MG63 (cell line): ENCODE data around the gene TRPC4AP. TPM values are rescaled to one million over a fixed set of nuclear protein-coding genes. Genes with fewer than 3 reads are reported as not detected.
A peak's percentile ranks its signal among the peaks of the same experiment; 100 is the strongest.

ENCODE experiments used
- DNase-seq: peaks from one replicate; pipeline ENCODE4 v3.0.0-alpha.2; 2020
- H3K27me3 ChIP-seq: fragments of 250-450 bp; sonication (Bioruptor Pico); 2 replicates; pipeline ENCODE4 v1.5.1; 2020; ENCODE audit warnings: mild to moderate bottlenecking, moderate library complexity
- H3K36me3 ChIP-seq: fragments of 250-450 bp; sonication (Bioruptor Pico); 2 replicates; pipeline ENCODE4 v1.5.1; 2020; ENCODE audit warnings: mild to moderate bottlenecking, moderate library complexity
- H3K4me3 ChIP-seq: fragments of 250-450 bp; sonication (Bioruptor Pico); 2 replicates; pipeline ENCODE4 v1.5.1; 2020; ENCODE audit warnings: mild to moderate bottlenecking, moderate library complexity
- H3K9me3 ChIP-seq: fragments of 250-450 bp; sonication (Bioruptor Pico); 2 replicates; pipeline ENCODE4 v1.5.1; 2020; ENCODE audit warnings: mild to moderate bottlenecking, moderate library complexity
- total RNA-seq: library from RNA; depleted of rRNA; stranded (reverse); fragments of >200 nt; shearing (Covaris generic); gene quantifications from 2 replicates; pipeline ENCODE4 v1.2.3, GENCODE V29; 2014; ENCODE audit warnings: low replicate concordance

TRPC4AP gene
- total RNA-seq, 1 experiment from 2014 or later: 97.7 TPM

DNA sequence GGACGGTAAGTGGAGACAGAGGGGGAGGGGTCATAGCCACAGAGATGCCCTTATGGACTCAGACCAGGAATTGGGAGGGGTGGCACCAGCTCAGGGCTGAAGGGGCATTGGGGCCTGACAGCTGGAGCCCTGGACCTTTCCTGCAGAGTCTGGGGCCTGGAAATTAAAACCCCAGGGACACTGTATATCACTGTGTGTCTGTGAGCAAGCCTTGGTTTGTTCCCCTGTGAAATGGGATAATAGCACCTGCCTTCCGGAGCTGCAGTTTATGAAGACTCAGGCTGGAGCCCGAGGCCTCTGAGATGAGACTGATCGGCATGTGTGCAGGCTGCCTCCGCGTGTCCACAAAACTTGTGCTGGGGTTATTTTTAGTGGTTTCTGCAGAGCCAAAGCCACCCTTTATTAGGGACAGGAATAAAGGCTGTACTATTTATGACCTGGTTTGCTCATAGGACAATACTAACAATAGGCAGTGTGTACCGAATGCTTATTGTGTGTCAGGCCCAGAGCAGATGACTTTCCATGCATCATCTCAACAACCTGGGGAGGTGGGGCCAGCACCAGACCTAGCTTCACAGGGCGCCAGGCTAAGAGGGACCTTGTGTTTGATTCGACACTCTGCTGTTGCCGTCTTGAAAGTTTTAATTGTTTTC lies 114.4 kb downstream of the TRPC4AP start:
- no peak for DNase-seq

DNA sequence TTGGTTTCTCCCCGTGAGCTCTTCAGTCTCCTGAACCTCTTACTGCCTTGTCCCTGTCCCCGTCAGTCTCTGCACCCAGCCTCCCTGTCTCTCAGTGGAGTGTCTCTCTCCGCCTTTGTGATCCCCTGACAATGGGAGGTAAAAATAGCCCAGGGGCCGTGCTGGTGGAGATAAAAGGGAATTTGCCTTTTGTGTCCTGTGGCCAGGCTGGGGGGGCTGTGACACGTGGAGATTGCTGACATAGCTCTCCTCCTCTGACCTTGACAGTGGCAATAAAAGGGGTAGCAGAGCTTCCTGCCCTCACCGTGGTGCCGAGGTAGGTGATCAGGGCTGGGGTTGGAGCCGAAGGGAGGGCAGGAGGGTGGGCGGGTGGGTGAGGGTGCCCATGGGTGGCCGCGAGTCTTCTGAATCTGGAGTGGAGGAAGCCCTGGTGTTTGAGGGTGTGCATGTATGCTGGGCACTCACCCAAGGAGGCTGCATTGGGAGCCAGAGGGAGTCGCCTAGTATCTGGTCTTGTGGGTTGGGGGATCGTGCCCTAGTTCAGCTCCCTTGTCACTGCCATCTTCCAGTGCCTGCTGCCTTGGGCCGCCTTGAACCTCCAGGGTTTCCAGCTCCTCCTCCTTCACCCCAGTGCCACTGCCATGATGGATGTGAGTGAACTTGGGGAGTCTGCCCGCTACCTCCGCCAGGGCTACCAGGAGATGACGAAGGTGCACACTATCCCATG lies 115.1 kb downstream of the TRPC4AP start:
- H3K27me3 ChIP-seq: peaks cover 11% of the 10 kb centered on the region
- H3K4me3 ChIP-seq: no peak overlapping the region
- H3K36me3 ChIP-seq: no peaks in the 10 kb centered on the region
- no peaks in the 10 kb centered on the region for H3K9me3 ChIP-seq
- DNase-seq: no peak

More for the DNA sequence above, 114.4 kb downstream of the TRPC4AP start:
- Histone ChIP-seq H3K36me3 (no peaks in the 10 kb centered on the region), H3K27me3 (peaks cover 11% of the 10 kb centered on the region), H3K9me3 (no peaks in the 10 kb centered on the region), H3K4me3 (no peak overlapping the region)

DNA sequence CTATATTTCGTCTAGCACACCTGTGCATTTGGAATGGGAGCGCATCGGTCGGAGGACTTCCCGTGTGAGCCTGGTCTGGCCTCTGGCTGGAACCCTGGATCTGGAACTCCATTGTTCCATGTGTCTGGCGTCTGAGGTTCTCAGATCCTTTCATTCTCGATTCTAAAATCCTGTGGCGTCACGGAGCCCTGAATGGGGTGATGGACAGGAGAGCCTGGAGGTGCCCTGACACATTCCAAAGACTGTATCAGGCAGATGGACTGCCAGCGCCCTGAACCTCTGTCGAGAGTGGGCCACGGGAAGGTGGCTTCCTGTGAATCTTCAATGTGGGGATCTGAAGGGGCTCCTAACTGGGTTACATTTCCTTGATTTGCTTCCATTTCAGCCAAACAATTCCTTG lies 116.3 kb downstream of the TRPC4AP start:
- H3K27me3 ChIP-seq: peaks cover 11% of the 10 kb centered on the region
- no peaks in the 10 kb centered on the region for H3K36me3 ChIP-seq
- DNase-seq: no peak
- H3K4me3 ChIP-seq: no peak overlapping the region
- H3K9me3 ChIP-seq: no peaks in the 10 kb centered on the region

DNA sequence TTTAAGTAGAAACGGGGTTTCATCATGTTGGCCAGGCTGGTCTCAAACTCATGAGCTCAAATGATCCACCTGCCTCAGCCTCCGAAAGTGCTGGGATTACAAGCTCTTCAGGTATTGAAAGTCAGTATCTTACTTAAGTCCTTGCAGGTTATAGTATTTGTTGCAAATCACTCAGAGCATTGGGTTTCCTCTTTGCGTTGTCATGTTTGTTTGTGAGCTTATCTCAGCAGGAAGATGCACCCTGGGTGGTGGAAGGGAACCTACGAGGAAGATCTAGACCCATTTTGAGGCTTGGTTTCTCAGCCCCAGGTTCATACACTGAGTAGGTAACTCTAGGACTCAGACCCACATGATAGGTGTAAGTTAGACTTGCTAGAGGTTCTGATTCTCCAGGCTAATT lies 118.4 kb downstream of the TRPC4AP start:
- no peaks in the 10 kb centered on the region for H3K9me3 ChIP-seq
- H3K27me3 ChIP-seq: peaks cover 11% of the 10 kb centered on the region
- no peak overlapping the region for H3K4me3 ChIP-seq
- H3K36me3 ChIP-seq: no peaks in the 10 kb centered on the region
- DNase-seq: no peak

DNA sequence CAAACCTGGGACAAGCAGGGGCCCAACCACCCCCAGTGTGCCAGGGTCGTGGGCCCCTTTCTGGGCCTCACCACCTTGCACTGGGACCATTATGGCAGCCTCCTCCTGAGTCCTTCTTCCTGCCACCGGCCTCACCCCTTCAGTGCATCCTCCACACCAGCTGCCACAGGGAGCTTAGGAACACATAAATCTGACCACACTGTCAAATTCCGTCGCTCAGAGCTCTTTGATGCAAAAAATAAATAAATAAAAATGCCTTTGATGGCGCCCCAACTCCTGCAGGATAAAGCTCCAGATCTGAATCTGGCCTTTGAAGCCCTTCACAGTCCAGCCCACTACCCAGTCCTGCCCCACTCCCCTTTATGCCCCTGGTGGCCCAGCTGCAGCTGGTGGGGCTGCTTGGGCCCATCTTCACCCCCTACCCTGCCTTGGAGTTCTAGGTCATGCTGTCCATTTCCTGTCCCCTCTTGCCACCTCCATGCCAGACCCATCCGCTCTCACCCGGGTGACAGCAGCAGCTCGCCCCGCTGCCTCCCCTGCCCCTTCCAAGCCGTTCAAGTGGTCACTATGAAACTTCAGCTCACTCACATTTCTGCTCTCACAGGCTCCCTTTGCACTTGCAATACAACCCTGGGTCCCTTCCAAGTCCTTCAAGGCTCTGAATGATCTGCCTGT lies 120.9 kb downstream of the TRPC4AP start:
- H3K4me3 ChIP-seq: no peak overlapping the region
- no peaks in the 10 kb centered on the region for H3K36me3 ChIP-seq
- no peak for DNase-seq
- H3K27me3 ChIP-seq: peaks cover 11% of the 10 kb centered on the region
- H3K9me3 ChIP-seq: no peaks in the 10 kb centered on the region

DNA sequence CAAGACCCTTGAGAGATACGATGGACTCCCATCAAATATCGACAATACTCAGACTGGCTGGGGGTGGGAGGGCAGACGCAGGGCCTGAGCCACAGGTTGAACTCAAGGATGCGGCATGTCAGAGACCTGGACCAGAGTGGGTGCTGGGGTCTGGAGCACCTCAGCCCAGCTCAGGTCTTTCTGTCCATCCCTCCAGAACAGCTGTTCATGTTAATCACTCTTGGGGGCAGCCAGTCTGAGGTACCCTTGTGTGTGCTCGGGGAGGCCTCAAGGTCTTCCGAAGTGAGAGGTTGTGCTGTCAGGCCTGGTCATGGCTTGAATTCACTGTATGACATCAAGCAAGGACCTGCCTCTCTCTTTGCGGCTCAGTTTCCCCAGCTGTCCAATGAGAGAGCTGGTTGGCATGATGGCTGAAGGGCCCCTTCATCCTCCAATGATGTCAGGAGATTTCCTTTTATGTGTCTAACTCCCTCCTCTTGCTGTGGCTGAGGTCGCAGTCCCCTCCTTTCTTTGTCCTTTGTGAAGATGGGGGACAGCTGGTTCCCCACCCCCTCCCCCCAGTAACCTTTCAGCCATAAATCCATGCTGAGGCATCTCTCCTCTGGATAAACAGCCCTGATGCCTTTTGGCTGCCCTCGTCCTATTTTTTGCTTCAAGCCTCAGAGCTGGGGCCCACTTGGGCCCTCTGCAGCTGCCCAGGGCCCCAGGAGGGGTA lies 121.6 kb downstream of the TRPC4AP start:
- H3K9me3 ChIP-seq: no peaks in the 10 kb centered on the region
- no peak for DNase-seq
- H3K27me3 ChIP-seq: peaks cover 11% of the 10 kb centered on the region
- no peaks in the 10 kb centered on the region for H3K36me3 ChIP-seq
- no peak overlapping the region for H3K4me3 ChIP-seq

DNA sequence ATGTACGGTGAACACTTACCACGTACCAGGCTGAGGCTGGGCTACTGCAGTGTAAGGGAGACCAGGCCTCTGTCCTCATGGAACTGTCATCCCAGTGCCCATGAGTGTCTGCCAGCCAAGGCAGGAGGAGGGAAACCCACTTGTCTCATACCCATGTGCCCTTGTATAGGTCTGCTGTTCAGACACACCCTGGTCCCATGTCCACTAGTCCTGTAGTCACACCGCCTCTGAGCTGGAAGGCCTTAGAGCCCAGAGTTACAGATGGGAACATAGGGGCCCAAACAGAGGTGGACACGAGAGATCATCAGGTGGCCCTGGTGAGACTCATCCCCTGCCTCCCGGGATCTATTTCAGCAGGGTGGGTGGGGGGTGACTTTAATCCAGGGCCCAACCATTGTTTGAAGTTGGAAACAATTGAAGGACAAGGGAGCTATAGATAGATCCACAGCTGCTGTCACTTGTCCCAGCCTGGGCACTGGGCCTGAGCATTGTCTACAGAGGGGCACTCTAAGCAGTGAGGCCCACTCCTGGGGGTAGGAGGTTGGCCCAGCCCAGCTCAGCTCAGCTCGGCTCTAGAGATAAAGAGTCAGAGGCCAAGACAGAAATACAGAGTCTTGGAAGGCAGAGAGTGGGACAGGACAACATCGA lies 122.3 kb downstream of the TRPC4AP start:
- peaks cover 9% of the 10 kb centered on the region for H3K27me3 ChIP-seq
- H3K36me3 ChIP-seq: no peaks in the 10 kb centered on the region
- H3K9me3 ChIP-seq: no peaks in the 10 kb centered on the region
- H3K4me3 ChIP-seq: no peak overlapping the region
- DNase-seq: no peak

DNA sequence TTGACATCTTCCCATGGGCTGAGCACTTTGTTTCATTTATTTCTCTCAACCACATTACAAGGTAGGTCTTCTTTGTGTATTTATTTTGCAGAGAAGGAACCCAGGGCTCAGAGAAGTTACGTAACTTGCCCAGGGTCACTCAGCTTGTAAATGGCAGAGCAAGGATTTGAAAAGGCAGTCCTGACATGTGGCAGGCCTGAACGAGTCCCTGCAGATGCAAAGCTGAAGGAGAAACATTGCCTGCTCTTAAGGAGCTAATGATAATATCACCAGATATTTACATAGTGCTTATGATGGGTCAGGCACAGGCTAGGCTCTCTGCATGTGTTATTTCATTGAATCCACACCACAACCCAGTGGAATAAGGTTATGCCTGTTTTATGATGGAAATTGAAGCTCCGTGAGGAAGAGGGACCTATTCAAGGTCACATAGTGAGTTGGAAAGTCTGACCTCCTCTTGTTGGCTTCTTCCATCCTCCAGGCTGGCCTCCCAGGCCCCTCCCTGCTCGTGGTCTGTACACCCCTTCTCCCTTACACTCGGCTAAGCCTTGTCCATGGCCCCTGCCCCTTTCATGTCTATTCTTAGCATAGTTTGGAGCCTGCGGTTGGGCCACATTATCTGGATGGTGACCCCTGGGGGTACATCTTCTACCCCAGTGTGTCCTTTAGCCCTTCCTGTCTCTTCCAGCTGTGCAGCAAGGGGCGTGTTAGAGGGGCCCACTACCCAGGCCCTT lies 124.4 kb downstream of the TRPC4AP start:
- Histone ChIP-seq H3K27me3 (no peaks in the 10 kb centered on the region; the same call in 1 of the 2 replicates), H3K36me3 (no peaks in the 10 kb centered on the region), H3K9me3 (no peaks in the 10 kb centered on the region), H3K4me3 (no peak overlapping the region)
- no peak for DNase-seq

DNA sequence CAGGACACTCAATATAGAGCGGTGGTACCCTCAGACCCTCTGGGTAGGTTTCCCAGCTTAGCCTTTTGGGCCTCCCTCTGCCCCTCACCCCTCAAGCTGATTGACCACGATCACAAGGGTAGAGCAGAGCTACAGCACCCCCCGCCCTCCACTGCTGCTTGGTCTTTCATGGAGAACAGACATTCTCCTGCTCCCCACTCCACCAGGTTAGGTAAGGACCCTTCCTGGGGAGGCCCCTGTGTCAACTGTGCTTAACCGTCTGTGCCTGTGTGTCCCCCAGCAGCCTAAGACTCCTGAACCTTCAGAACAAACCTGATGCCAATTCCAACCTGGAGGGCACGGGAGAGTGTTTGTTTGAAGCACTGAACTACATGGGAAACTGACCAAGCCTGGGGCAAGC lies 125.2 kb downstream of the TRPC4AP start:
- Histone ChIP-seq H3K36me3 (no peaks in the 10 kb centered on the region), H3K27me3 (no peaks in the 10 kb centered on the region), H3K9me3 (no peaks in the 10 kb centered on the region), H3K4me3 (no peak overlapping the region)
- DNase-seq: no peak

DNA sequence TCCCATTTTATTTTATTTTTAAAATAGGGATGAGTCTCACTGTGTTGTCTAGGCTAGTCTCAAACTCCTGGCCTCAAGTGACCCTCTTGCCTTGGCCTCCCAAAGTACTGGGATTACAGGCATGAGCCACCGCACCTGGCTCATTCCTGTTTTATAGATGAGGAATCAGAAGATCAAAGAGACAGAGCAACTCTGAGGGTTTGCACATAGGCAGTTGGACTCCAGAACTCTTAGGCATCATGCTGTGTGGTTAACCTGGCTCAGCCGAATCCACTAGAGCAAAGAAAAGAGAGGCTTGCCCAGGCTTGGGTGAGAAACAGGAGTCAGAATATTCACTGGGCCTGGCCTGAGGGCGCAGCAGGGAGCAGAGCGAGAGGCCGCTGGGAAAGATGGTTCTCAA lies 127.6 kb downstream of the TRPC4AP start:
- DNase-seq: no peak

DNA sequence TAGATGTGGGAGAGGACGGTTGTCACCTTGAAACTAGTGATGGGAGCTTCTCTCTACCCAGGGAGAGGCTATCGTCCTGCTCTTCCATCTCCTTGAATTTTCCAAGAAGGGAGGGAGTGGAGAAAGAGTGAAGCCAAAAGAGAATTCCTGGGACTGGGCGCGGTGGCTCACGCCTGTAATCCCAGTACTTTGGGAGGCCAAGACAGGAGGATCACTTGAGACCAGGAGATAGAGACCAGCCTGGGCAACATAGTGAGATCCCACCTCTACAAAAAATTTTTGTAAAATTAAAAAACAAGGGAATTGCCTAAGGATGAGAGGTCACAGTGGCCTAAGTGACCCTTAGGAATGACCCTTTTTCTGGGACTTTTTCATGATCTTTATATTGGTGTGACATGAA lies 128.1 kb downstream of the TRPC4AP start:
- no peaks in the 10 kb centered on the region for H3K36me3 ChIP-seq
- H3K9me3 ChIP-seq: no peaks in the 10 kb centered on the region
- no peak overlapping the region for H3K4me3 ChIP-seq
- no peak for DNase-seq
- no peaks in the 10 kb centered on the region for H3K27me3 ChIP-seq

More for the DNA sequence above, 127.6 kb downstream of the TRPC4AP start:
- H3K4me3 ChIP-seq: no peak overlapping the region
- no peaks in the 10 kb centered on the region for H3K27me3 ChIP-seq
- H3K36me3 ChIP-seq: no peaks in the 10 kb centered on the region
- H3K9me3 ChIP-seq: no peaks in the 10 kb centered on the region

DNA sequence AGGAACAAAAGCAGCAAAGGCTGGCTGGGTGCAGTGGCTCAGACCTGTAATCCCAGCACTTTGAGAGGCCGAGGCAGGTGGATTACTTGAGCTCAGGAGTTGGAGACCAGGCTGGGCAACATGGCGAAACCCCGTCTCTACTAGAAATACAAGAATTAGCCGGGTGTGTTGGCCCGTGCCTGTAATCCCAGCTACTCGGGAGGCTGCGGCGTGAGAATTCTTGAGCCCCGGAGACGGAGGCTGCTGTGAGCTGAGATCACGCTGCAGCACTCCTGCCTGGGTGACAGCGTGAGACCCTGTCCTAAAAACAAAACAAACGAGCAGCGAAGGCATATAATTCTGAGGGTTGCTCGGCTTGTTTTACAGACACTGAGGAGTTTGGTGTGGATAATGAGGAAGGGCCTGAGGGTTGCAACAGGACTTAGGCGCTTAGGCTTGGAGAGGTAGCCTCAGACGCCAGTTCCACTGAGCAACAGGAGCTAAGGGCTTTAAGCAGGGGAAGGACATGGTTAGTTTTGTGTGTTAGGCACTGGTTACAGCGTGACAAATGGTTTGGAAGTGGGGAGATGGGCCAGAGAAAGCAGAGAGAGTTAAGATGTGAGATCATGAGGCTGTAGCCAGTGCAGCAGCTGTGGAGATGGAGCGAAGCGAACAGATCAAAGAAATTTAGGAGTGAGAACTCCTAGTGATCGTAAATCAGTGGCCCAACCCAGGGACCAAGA lies 135.7 kb downstream of the TRPC4AP start:
- Histone ChIP-seq H3K4me3 (no peak overlapping the region), H3K36me3 (no peaks in the 10 kb centered on the region; the same call in 1 of the 2 replicates), H3K27me3 (no peaks in the 10 kb centered on the region), H3K9me3 (no peaks in the 10 kb centered on the region)
- no peak for DNase-seq

DNA sequence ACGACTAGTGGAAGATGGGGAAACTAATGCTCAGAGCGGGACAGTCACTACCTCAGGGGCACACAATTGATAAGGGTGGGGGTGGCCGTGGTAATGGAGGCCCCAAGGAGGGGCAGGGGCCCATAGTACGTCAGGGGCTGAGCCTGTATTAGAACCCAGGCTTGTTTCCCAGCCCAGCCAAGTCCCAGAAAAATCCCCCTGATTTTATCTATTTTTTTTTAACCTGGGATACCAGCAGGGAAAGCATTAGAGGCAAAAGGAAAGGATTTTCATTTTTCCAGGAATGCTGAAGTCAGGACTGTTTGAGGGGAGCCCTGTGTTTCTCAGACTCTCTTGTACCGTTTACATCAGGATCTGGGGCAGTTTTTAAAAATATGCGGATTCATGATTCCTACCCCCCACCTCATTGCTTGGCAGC lies 136.6 kb downstream of the TRPC4AP start:
- no peaks in the 10 kb centered on the region for H3K9me3 ChIP-seq
- no peaks in the 10 kb centered on the region for H3K27me3 ChIP-seq
- no peak for DNase-seq
- peaks cover 6% of the 10 kb centered on the region for H3K36me3 ChIP-seq
- H3K4me3 ChIP-seq: peak overlapping the region; percentile 75

DNA sequence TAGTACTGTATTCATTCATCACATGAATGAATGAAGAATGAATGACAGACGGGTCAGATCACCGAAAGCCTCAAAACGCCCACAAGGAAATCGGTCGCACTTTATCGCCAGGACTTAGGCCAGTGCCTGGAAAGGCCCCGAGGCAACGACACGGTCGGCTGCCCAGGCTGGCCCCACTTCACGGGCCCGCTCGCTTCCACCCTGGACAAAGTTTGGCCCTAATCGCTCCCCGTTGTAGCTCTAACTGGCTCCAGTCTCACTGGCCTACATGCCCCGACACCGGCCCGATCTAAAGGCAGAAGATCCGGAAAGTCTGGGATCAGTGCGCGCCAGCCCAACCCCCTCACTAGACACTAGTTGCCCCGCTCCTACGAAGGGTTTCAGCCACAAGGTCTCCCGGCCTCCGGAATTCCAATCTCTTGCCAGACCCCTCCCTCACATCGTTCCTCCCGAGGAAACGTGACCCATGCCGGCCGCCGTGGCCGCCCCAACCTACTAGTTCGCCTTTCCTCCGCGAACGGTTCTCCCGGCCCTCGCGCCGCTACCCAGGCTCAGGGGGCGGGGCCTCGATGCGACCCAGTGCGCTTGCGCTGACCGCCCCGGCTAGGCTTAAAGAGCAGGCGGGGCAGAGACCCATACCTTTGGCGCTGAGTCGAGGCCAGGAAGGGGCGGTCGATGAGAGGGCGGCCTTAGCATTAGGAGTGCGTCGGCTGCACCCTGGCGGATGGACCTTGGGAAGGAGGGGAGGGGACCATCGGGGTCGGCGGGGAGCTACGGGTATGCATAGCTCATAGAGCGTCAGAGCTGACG lies 137.2 kb downstream of the TRPC4AP start, which contains the start of the genes GSS and MYH7B:
Gene GSS, minus strand, starts transcription at position 576 of the 810 bp plus-strand sequence. CDS start 3,954 bp downstream, outside the sequence.
Gene MYH7B, plus strand, starts transcription at position 638 of the 810 bp plus-strand sequence. CDS start 22,138 bp downstream, outside the sequence.
- Histone ChIP-seq H3K36me3 (peaks cover 10% of the 10 kb centered on the region), H3K27me3 (no peaks in the 10 kb centered on the region), H3K4me3 (peak within 1 kb of the TSS; percentile 75), H3K9me3 (no peaks in the 10 kb centered on the region)
- DNase-seq: peak; percentile 98

DNA sequence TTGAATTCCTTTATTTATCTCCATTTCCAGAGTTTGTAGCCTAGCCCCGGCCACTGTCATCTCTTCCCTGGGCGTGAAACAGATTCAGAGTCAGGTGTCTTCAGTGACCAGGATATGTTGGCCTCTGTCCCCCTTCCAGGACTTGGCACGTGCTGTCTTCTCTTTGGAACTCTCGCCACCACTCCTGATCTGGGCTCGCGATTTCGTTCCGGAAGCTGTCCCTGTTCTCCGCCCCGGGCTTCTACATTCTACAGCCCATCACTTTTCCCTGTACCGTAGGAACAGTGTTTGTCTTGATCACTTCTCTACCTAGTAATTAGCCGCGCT lies 137.7 kb downstream of the TRPC4AP start:
- Histone ChIP-seq H3K9me3 (no peaks in the 10 kb centered on the region), H3K27me3 (no peaks in the 10 kb centered on the region), H3K36me3 (peaks cover 14% of the 10 kb centered on the region), H3K4me3 (peak overlapping the region; percentile 75)
- peak; percentile 60 for DNase-seq
